NCI-H128 (cell line): ENCODE results near the gene BZW2.

Experiments used
- DNase-seq: peaks from one replicate; lab custom pipeline; 2025; ENCODE audit not compliant: unreplicated experiment; lab: John Stamatoyannopoulos, UW

BZW2 gene

GRCh38 chr7:16712916-16713315 is 66.9 kb downstream of the BZW2 start:
- DNase-seq, result no peak

- no peak for DNase-seq
These were observed 69.9 kb downstream of the BZW2 start for GRCh38 chr7:16715928-16716327.

DNA sequence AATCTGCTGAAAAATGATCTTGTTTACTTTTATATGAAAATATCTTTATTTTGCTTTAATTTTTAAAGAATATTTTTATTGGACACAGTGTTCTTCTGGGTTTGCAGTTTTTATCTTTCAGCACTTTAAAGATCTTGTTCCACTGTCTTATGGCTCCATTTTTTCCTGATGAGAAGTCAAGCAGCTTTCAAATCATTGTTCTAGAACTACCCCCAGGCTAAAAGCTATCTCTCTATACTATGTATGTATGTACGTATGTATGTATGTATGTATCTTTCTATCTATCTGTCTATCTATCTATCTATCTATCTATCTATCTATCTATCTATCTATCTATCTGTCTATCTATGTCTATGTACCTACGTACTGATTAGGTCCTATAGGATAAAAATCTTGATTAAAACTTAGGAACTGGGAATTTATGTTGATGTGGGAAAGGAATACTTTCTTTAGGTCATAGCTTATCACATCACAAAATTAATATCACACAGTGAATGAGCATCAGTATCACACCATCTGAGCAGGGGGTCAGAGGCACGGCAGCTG is 72.2 kb downstream of the BZW2 start:
- no peak for DNase-seq

DNA sequence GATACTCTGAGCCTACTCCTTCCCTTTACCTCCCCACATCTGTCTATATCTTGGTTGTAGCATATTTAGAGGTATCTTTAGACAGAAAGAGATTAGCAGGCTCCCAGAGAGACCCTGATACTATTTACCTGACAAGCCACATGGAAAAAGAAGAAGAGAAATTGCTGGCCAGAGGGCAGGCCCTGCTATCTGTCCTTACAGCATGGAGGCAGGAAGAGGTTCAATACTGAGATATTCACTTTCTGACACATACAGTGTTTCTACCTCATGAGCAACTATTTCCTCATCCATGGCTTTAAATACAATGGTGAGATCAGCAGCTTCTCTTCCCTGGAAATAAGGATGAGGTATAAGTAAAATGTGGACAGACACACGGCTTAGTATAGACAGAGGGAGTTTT is 73.7 kb downstream of the BZW2 start:
- no peak for DNase-seq

- no peak for DNase-seq
These were observed 75.6 kb downstream of the BZW2 start for GRCh38 chr7:16721541-16721940.

GRCh38 chr7:16724344-16724743 is 78.4 kb downstream of the BZW2 start:
- DNase-seq, result no peak

GRCh38 chr7:16726189-16726588 is 80.2 kb downstream of the BZW2 start:
- no peak for DNase-seq

DNA sequence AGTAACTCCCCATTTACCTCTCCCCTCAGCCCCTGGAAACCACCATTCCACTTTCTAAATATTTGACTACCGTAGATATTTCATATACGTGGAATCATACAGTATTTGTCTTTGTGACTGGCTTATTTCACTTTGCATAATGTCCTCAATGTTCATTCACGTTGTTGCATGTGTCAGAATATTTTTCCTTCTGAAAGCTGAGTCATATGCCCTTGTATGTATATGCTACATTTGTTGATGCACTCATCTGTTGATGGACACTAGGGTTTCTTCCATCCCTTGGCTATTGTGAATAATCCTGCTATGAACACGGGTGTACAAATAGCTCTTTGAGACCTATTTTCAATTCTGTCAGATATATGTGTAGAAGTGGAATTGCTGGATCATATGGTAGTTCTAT is 81.8 kb downstream of the BZW2 start:
- no peak for DNase-seq

GRCh38 chr7:16728811-16729210 is 82.8 kb downstream of the BZW2 start:
- no peak for DNase-seq

DNA sequence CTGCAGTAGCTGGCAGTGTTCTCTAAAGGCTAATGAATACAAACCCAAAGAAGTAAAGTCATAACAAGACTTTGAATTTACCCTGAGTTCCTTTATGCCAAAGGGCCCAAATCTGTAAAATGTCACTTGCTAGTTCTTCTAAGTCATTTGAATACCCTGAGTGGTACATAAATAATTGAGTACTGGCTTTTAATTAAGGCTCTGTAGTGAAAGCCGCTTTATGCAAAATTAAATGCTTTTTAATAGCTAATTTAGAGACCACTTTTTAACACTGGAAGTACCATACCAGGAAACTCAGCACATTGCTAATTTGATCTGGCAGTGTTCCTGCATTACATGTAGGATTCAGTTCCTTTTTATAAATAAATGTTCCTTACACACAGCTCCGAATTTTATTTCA is 83.6 kb downstream of the BZW2 start:
- DNase-seq, result no peak

- no peak for DNase-seq
These were observed 85.0 kb downstream of the BZW2 start for GRCh38 chr7:16730937-16731336.

DNA sequence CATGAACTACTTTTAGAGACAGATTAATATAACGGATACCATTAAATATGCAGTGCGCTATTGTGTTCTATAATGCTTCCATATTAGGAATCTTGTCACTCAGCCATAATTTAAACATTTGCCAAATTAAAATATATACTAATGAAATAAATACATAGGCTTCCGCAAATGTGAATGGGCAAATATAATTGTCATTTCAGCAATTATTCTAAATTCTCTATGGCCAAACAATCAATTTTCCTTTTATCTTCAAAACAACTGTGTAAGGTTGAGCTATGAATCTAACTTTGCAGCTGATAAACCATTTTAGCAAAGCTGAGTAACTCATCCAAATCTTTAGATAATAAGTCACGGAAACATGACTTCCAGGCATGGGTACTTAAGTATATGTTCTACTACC is 86.8 kb downstream of the BZW2 start:
- DNase-seq, result no peak

- DNase-seq, result no peak
These were observed 88.3 kb downstream of the BZW2 start for GRCh38 chr7:16734148-16734726.

DNA sequence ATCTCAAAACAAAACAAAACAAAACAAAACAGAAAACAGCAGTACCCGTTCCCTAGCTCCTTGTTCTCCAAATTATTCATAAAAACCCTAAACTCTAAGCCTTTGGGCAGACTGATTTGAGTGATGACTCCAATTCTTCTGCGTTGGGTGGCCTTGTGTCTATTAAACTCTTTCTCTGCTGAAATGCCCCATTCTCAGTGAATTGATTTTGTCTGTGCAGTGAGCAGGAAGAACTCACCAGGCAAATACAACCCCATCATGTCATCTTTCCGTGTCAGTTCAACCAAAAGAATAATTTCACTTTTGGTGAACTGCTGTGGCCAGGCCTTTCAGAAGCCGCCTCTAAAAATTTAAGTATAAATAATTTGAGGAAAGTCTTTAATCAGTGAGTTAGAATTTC is 89.0 kb downstream of the BZW2 start:
- DNase-seq, result no peak

DNA sequence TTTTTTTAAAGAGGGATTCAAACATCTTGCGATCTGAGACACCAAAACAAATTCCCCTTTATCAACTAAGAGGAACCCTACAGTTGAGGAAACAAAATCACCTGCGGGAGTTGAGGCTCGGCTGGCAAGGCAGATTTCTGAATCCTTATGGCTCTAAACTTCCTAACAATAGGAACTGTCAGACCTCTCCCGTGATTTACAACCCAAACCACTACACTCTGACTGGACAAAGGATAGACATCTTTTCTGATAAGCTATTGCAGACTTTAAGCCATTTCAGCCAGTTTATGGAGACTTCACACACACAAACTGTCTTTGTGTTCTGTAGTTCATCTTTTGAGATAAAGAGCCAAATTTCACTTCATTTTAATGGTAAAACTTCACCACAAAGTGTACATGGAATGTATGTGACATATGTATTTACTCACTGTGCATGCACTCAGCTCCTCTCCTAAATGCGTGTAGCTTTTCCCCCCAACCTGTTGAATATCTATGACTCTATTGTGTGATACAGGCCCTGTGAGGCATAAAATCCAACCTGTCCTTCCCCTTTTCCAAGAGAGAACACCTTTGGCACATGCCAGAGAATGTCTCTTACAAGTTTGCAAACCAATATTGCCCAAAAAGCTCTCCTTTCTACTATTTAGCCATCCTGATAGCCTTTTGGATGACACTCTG is 92.2 kb downstream of the BZW2 start:
- DNase-seq, result no peak

DNA sequence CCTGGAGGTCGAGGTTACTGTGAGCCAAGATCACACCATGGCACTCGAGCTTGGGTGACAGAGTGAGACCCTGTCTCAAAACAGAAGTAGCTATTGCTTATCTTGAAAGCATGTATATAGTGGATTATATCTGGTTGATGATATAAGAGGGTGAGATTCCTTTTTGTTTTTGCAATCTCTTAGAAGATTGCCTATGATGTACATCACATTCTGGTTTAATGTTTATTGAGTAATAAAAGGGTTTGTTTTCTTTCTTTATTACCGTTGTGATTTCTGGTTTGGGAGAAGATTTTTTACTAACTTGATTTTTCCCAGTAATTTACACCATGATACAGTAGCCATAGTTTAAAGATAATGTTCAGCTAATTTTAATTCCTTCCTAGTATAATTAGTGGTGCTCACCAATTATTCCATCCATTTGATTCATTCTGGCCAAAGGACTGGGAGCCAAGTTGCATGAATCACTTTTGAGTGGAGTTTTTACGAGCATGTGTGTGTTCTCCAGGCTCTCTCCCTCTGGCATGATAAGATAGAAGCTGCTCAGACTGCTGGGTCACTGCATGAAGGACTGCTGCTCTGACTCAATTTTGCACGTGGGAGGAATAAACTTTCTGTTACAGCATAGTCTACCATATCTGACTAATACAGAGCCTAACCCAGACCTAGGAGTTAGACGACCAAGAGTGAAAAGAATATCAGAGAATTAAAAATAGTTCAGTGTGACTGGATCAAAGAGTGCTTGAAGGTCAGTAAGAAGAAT is 94.1 kb downstream of the BZW2 start:
- DNase-seq, result no peak

DNA sequence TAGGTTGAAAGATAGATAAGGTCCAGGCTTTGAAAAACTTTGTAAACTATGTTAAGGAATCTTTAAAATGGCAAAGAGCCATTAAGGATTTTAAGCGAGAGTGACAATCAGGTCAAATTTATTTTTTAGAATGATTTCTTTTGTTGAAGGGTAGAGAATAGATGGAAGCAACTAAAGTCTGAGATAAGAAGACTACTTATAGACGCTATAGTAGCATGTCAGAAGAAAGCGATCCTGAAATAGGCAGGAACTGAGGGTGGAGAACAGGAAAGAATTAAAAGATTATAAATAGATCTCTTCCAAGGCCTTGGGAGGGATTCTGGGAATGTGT is 94.6 kb downstream of the BZW2 start:
- no peak for DNase-seq

DNA sequence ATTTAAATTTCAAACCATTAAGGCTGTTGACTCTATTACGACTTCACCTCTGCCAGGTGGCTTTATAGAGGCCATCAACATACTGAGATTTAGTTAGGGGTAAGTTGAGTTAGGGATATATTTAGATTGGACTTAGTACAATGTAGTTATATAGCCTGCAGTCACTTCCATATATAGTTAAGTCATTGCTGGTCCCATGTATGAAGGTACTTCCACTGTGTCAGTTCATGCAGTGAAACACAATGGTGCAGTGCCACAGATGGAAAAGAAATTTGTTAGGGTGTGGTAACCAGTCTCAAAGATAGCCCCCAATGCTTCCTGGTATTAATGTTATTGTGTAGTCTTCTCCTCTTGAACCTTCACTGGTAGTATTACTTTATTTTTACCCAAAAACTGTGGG is 95.0 kb downstream of the BZW2 start:
- DNase-seq, result no peak

DNA sequence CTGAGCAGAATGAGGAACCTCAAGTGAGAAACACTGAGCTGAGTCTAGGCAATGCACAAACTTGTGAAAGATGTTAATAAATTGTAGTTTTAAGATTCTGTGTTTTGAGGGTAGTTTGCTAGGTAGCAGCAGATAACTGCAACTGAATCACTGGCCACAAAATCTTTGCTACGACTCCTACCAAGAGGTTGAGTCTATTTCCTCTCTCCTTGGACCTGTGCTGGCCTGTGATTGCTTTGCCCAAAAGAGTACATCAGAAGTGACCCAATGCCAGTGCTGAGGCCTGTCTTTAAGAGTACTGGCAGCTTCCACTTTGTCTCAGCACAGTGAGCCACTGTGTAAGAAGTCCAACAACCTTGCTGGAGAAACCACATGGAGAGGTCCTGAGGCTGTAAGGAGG is 95.7 kb downstream of the BZW2 start:
- no peak for DNase-seq

DNA sequence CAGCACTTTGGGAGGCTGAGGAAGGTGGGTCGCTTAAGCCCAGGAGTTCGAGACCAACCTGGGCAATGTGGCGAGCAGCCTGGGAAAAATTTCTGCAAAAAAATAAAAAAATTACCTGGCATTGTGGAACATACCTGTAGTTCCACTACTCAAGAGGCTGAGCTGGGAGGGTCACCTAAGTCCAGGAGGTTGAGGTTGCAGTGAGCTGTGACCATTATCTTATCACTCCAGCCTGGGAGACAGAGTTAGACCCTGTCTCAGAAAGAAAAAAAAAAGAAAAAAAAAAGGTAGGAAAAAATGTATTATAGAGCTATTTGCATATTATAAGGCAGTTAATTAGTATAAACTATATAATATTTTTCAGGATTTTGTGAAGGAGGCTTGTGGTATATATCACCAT is 96.6 kb downstream of the BZW2 start:
- DNase-seq, result no peak

GRCh38 chr7:16743236-16743635 is 97.3 kb downstream of the BZW2 start:
- DNase-seq, result no peak

DNA sequence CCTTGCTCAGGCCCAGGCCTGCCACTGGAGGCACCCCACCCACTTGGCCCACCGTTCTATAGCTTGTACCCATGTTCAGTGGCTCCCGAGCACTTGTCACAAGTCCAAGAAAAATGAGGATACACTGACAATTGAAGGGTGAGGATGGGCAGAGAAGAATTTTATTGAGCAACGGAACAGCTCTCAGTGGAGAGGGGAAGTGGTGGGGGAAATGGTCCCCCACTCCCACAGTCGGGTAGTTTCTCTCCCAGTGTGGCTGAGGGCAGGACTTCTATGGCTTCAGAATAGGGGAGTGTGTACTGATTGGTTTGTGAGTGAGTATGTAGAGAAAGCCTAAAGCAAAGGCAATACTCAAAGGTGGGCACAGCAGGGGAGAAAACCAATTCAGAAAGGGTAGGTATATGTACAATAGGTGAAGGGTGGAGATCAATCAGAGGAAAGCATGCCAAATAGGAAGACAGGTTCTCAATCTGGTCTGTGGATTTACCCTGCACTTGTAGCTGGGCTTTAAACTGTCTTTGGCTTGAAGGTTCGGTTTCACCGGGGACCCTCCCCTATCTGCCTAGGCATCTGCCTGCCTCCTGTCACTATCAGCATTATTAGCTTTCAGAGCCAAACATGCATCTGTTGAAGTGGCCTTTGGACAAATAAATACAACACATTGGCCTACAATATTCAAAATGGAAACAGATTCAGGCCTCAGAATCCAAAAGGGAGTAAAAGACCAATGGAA is 98.7 kb downstream of the BZW2 start:
- DNase-seq, result no peak
